A204.1 (cell line): ENCODE data around the gene ENPEP.

Source experiments
- FAIRE-seq: peaks from 2 replicates; lab custom pipeline; 2012; peaks lifted over from hg19 to GRCh38; lab: Jason Lieb, UNC

Gene ENPEP

GRCh38 chr4:110610620-110610939 lies 134.6 kb downstream of the ENPEP start:
- FAIRE-seq: no peak

- no peak for FAIRE-seq
Measured at GRCh38 chr4:110610940-110611831, 135.2 kb downstream of the ENPEP start.

- no peak for FAIRE-seq
Measured at GRCh38 chr4:110611968-110612447, 136.1 kb downstream of the ENPEP start.

- no peak for FAIRE-seq
Measured at GRCh38 chr4:110612631-110613269, 136.8 kb downstream of the ENPEP start.

GRCh38 chr4:110613745-110614144 lies 137.8 kb downstream of the ENPEP start:
- no peak for FAIRE-seq

- FAIRE-seq: no peak
Measured at GRCh38 chr4:110614173-110614963, 138.4 kb downstream of the ENPEP start.
